Measurements from ENCODE around the gene CRY1.
"Not testable (repeated sequence)": the region's sequence is repeated elsewhere in the genome, so short reads cannot be mapped to it uniquely, and the experiment has no call there.

The CRY1 gene

GRCh38 chr12:107086314-107086713 is 7.0 kb downstream of the CRY1 start:
- DNase-seq (ENCODE audit: low read depth): no peak
- no peak overlapping the region for H3K4me3 ChIP-seq (ENCODE audit: low read depth, low read length)
- TF ChIP-seq CTCF (IDR thresholded peaks at IDR 0.05; ENCODE audit: low read depth, low read length) (no peak), POLR2A (IDR thresholded peaks at IDR 0.05; ENCODE audit: extremely low read depth, insufficient read length) (no peak), MAX (IDR thresholded peaks at IDR 0.05; ENCODE audit: low read depth, low read length) (no peak), MYC (IDR thresholded peaks at IDR 0.05; ENCODE audit: low read depth, low read length) (no peak)

GRCh38 chr12:107081778-107082177 is 11.6 kb downstream of the CRY1 start:
- TF ChIP-seq MYC (IDR thresholded peaks at IDR 0.05; ENCODE audit: low read depth, low read length) (no peak), MAX (IDR thresholded peaks at IDR 0.05; ENCODE audit: low read depth, low read length) (no peak), POLR2A (IDR thresholded peaks at IDR 0.05; ENCODE audit: extremely low read depth, insufficient read length) (no peak), CTCF (IDR thresholded peaks at IDR 0.05; ENCODE audit: low read depth, low read length) (no peak)
- H3K4me3 ChIP-seq (ENCODE audit: low read depth, low read length): no peak overlapping the region
- no peak for DNase-seq (ENCODE audit: low read depth)

GRCh38 chr12:107080299-107080698 is 13.1 kb downstream of the CRY1 start:
- no peak overlapping the region for H3K4me3 ChIP-seq (ENCODE audit: low read depth, low read length)
- DNase-seq (ENCODE audit: low read depth): no peak
- TF ChIP-seq MAX (IDR thresholded peaks at IDR 0.05; ENCODE audit: low read depth, low read length): no peak
- no peak for TF ChIP-seq MYC (IDR thresholded peaks at IDR 0.05; ENCODE audit: low read depth, low read length)
- no peak for TF ChIP-seq POLR2A (IDR thresholded peaks at IDR 0.05; ENCODE audit: extremely low read depth, insufficient read length)
- TF ChIP-seq CTCF (IDR thresholded peaks at IDR 0.05; ENCODE audit: low read depth, low read length): no peak

GRCh38 chr12:107079172-107080011 is 14.0 kb downstream of the CRY1 start:
- TF ChIP-seq POLR2A (IDR thresholded peaks at IDR 0.05; ENCODE audit: extremely low read depth, insufficient read length) (no peak), CTCF (IDR thresholded peaks at IDR 0.05; ENCODE audit: low read depth, low read length) (peak; percentile 68)
- H3K4me3 ChIP-seq (ENCODE audit: low read depth, low read length): no peak overlapping the region
- DNase-seq (ENCODE audit: low read depth): peak; percentile 39

GRCh38 chr12:107073266-107073665 is 20.1 kb downstream of the CRY1 start:
- not testable (repeated sequence) for H3K4me3 ChIP-seq (ENCODE audit: low read depth, low read length); DNase-seq (ENCODE audit: low read depth)

- TF ChIP-seq MYC (IDR thresholded peaks at IDR 0.05; ENCODE audit: low read depth, low read length): no peak
- no peak for TF ChIP-seq MAX (IDR thresholded peaks at IDR 0.05; ENCODE audit: low read depth, low read length)
- no peak for TF ChIP-seq CTCF (IDR thresholded peaks at IDR 0.05; ENCODE audit: low read depth, low read length)
- no peak for TF ChIP-seq POLR2A (IDR thresholded peaks at IDR 0.05; ENCODE audit: extremely low read depth, insufficient read length)
- DNase-seq (ENCODE audit: low read depth): no peak
These were observed 26.7 kb downstream of the CRY1 start for GRCh38 chr12:107066691-107067090.

More at GRCh38 chr12:107066691-107067090, 26.7 kb downstream of the CRY1 start:
- no peak overlapping the region for H3K4me3 ChIP-seq (ENCODE audit: low read depth, low read length)

Data from NB4 (cell line).